Activated CD4-positive, alpha-beta T cell treated with anti-CD3 and anti-CD28 coated beads for 36 hours (primary cell): ENCODE measurements around the gene TRPM7. TPM values are rescaled to one million over a fixed set of nuclear protein-coding genes. Genes with fewer than 3 reads are reported as not detected.
"Not testable (repeated sequence)": the region's sequence is repeated elsewhere in the genome, so short reads cannot be mapped to it uniquely, and the experiment has no call there.

ENCODE experiments used
- ATAC-seq: fragments of 200-7000 bp; cut with Tn5 transposase; one replicate; pipeline ENCODE4 v1.10.0; 2021; ENCODE audit warnings: mild to moderate bottlenecking, moderate library complexity
- CTCF ChIA-PET: fragments of 350-600 bp; sonication (Branson Sonifier 250); formaldehyde crosslinking; loops from one replicate; lab custom pipeline; 2021; ENCODE audit warnings: antibody characterized with exemption; lab: Charles Lee
- POLR2A ChIA-PET: fragments of 350-600 bp; sonication (Branson Sonifier 250); formaldehyde crosslinking; loops from one replicate; lab custom pipeline; 2021; ENCODE audit warnings: antibody characterized with exemption, inconsistent platforms; lab: Charles Lee
- DNase-seq: peaks from one replicate; pipeline ENCODE4 v3.0.0-alpha.2; 2020
- H3K27ac Mint-ChIP-seq: one replicate; pipeline ENCODE4 v1.8.0; 2021; ENCODE audit warnings: mixed read lengths
- H3K27me3 Mint-ChIP-seq: one replicate; pipeline ENCODE4 v1.8.0; 2021; ENCODE audit warnings: mixed read lengths
- H3K36me3 Mint-ChIP-seq: one replicate; pipeline ENCODE4 v1.8.0; 2021; ENCODE audit warnings: low read depth, mixed read lengths
- H3K4me1 Mint-ChIP-seq: one replicate; pipeline ENCODE4 v1.8.0; 2021; ENCODE audit warnings: mixed read lengths
- H3K4me3 Mint-ChIP-seq: one replicate; pipeline ENCODE4 v1.8.0; 2021; ENCODE audit warnings: mild to moderate bottlenecking, moderate library complexity, mixed read lengths
- H3K9me3 Mint-ChIP-seq: one replicate; pipeline ENCODE4 v1.8.0; 2021; ENCODE audit warnings: low read depth, mixed read lengths
- intact Hi-C, 2 experiments: fragments of 100-400 bp; cut with DNase I in 1 of 2; cut with micrococcal nuclease in 1 of 2; formaldehyde crosslinking; loops; one replicate each; pipeline versions ENCODE4 v1.14.2 to v1.15.1; 2022 to 2024; cut with DNase I, micrococcal nuclease
- total RNA-seq, 2 experiments: library from RNA; stranded (reverse); gene quantifications; one replicate each; pipeline ENCODE4 v1.2.3, GENCODE V29; 2021

Gene TRPM7
- total RNA-seq, 2 experiments from 2014 or later = 40.7 to 41.4 TPM

GRCh38 chr15:50622361-50622943 is 64.1 kb downstream of the TRPM7 start:
- peak; percentile 39 for ATAC-seq
- H3K27me3 Mint-ChIP-seq, H3K4me1 Mint-ChIP-seq, intact Hi-C loops, H3K27ac Mint-ChIP-seq, H3K4me3 Mint-ChIP-seq, H3K9me3 Mint-ChIP-seq, DNase-seq: not testable (repeated sequence)
- POLR2A ChIA-PET = interaction anchor here (0.7 kb wide), 1 partner anchor 135 kb away, joined by 4 read pairs; no protein-coding TSS in a partner anchor
- CTCF ChIA-PET = interaction anchor here (0.6 to 2.3 kb wide), 12 partner anchors 10 to 381 kb away, joined by 3 to 7 read pairs (median 3); partner anchors contain the start of gene AP4E1
- peaks cover 40% of the 10 kb centered on the region for H3K36me3 Mint-ChIP-seq

- ATAC-seq, H3K4me1 Mint-ChIP-seq, DNase-seq, intact Hi-C loops, H3K27me3 Mint-ChIP-seq, H3K27ac Mint-ChIP-seq, H3K4me3 Mint-ChIP-seq, H3K9me3 Mint-ChIP-seq, POLR2A ChIA-PET: not testable (repeated sequence)
- peaks cover 34% of the 10 kb centered on the region for H3K36me3 Mint-ChIP-seq
- CTCF ChIA-PET = interaction anchor here (0.7 kb wide), 1 partner anchor 429 kb away, joined by 5 read pairs; no protein-coding TSS in a partner anchor
Measured at GRCh38 chr15:50616960-50617359, 69.6 kb downstream of the TRPM7 start.

GRCh38 chr15:50616554-50616953 is 70.0 kb downstream of the TRPM7 start:
- H3K4me3 Mint-ChIP-seq, H3K4me1 Mint-ChIP-seq, intact Hi-C loops, H3K27me3 Mint-ChIP-seq, H3K27ac Mint-ChIP-seq, DNase-seq, H3K9me3 Mint-ChIP-seq, ATAC-seq, POLR2A ChIA-PET: not testable (repeated sequence)
- peaks cover 35% of the 10 kb centered on the region for H3K36me3 Mint-ChIP-seq
- CTCF ChIA-PET = interaction anchor here (0.7 kb wide), 1 partner anchor 429 kb away, joined by 5 read pairs; no protein-coding TSS in a partner anchor

GRCh38 chr15:50613600-50613999 is 73.0 kb downstream of the TRPM7 start:
- ATAC-seq = no peak
- intact Hi-C loops = no loop called here
- no peak for DNase-seq
- Mint-ChIP-seq H3K27me3 (no peaks in the 10 kb centered on the region), H3K36me3 (peaks cover 40% of the 10 kb centered on the region), H3K4me3 (no peak overlapping the region), H3K9me3 (no peaks in the 10 kb centered on the region), H3K4me1 (no peaks in the 10 kb centered on the region), H3K27ac (no peak overlapping the region)
- ChIA-PET CTCF (no interaction called here), POLR2A (no interaction called here)

- H3K36me3 Mint-ChIP-seq = peaks cover 62% of the 10 kb centered on the region
- ATAC-seq (no peak), DNase-seq (no peak)
- no peaks in the 10 kb centered on the region for H3K27me3 Mint-ChIP-seq
- ChIA-PET POLR2A (interaction anchor here (0.6 kb wide), 1 partner anchor 20 kb away, joined by 3 read pairs; no protein-coding TSS in a partner anchor), CTCF (no interaction called here)
- no peak overlapping the region for H3K27ac Mint-ChIP-seq
- no peaks in the 10 kb centered on the region for H3K9me3 Mint-ChIP-seq
- H3K4me3 Mint-ChIP-seq = no peak overlapping the region
- no peaks in the 10 kb centered on the region for H3K4me1 Mint-ChIP-seq
- intact Hi-C loops = no loop called here
Measured at GRCh38 chr15:50607129-50607528, 79.5 kb downstream of the TRPM7 start.

- no peaks in the 10 kb centered on the region for H3K27me3 Mint-ChIP-seq
- no peak overlapping the region for H3K27ac Mint-ChIP-seq
- no peak for DNase-seq
- peaks cover 50% of the 10 kb centered on the region for H3K36me3 Mint-ChIP-seq
- CTCF ChIA-PET = interaction anchor here (1.5 to 4.7 kb wide), 2 partner anchors 17 to 18 kb away, joined by 4 to 22 read pairs; no protein-coding TSS in a partner anchor
- H3K4me1 Mint-ChIP-seq = no peaks in the 10 kb centered on the region
- H3K4me3 Mint-ChIP-seq = no peak overlapping the region
- no peaks in the 10 kb centered on the region for H3K9me3 Mint-ChIP-seq
- ATAC-seq = no peak
- POLR2A ChIA-PET = no interaction called here
- intact Hi-C loops = no loop called here
Measured at GRCh38 chr15:50605462-50605861, 81.1 kb downstream of the TRPM7 start.

GRCh38 chr15:50602028-50602427 is 84.6 kb downstream of the TRPM7 start:
- CTCF ChIA-PET = interaction anchor here (1.4 to 4.7 kb wide), 2 partner anchors 10 to 14 kb away, joined by 4 to 22 read pairs; no protein-coding TSS in a partner anchor

GRCh38 chr15:50594311-50594710 is 92.3 kb downstream of the TRPM7 start:
- POLR2A ChIA-PET = no interaction called here
- H3K36me3 Mint-ChIP-seq = peaks cover 29% of the 10 kb centered on the region
- intact Hi-C loops = no loop called here
- DNase-seq (no peak), ATAC-seq (no peak)
- CTCF ChIA-PET = no interaction called here
- no peaks in the 10 kb centered on the region for H3K4me1 Mint-ChIP-seq
- no peak overlapping the region for H3K27ac Mint-ChIP-seq
- no peaks in the 10 kb centered on the region for H3K27me3 Mint-ChIP-seq
- no peak overlapping the region for H3K4me3 Mint-ChIP-seq
- no peaks in the 10 kb centered on the region for H3K9me3 Mint-ChIP-seq

More at GRCh38 chr15:50602028-50602427, 84.6 kb downstream of the TRPM7 start:
- H3K9me3 Mint-ChIP-seq, H3K27ac Mint-ChIP-seq, H3K4me3 Mint-ChIP-seq, H3K27me3 Mint-ChIP-seq, intact Hi-C loops, DNase-seq, ATAC-seq, POLR2A ChIA-PET, H3K4me1 Mint-ChIP-seq: not testable (repeated sequence)
- H3K36me3 Mint-ChIP-seq = peaks cover 49% of the 10 kb centered on the region

GRCh38 chr15:50593761-50594160 is 92.8 kb downstream of the TRPM7 start:
- CTCF ChIA-PET = no interaction called here
- H3K4me3 Mint-ChIP-seq = no peak overlapping the region
- DNase-seq (no peak), ATAC-seq (no peak)
- intact Hi-C loops = no loop called here
- peaks cover 28% of the 10 kb centered on the region for H3K36me3 Mint-ChIP-seq
- H3K27ac Mint-ChIP-seq = no peak overlapping the region
- no peaks in the 10 kb centered on the region for H3K27me3 Mint-ChIP-seq
- no peaks in the 10 kb centered on the region for H3K9me3 Mint-ChIP-seq
- H3K4me1 Mint-ChIP-seq = no peaks in the 10 kb centered on the region
- POLR2A ChIA-PET = no interaction called here

GRCh38 chr15:50590288-50590687 is 96.3 kb downstream of the TRPM7 start:
- H3K9me3 Mint-ChIP-seq = no peaks in the 10 kb centered on the region
- H3K36me3 Mint-ChIP-seq = peaks cover 32% of the 10 kb centered on the region
- no peak for ATAC-seq
- no peak for DNase-seq
- H3K4me1 Mint-ChIP-seq = no peaks in the 10 kb centered on the region
- no peak overlapping the region for H3K27ac Mint-ChIP-seq
- H3K4me3 Mint-ChIP-seq = no peak overlapping the region
- ChIA-PET CTCF (interaction anchor here (0.5 to 0.8 kb wide), 3 partner anchors 14 to 299 kb away, joined by 3 read pairs; no protein-coding TSS in a partner anchor), POLR2A (no interaction called here)
- H3K27me3 Mint-ChIP-seq = no peaks in the 10 kb centered on the region
- intact Hi-C loops = no loop called here

GRCh38 chr15:50577492-50577891 is 109.1 kb downstream of the TRPM7 start:
- no peak overlapping the region for H3K27ac Mint-ChIP-seq
- intact Hi-C loops = no loop called here
- no peaks in the 10 kb centered on the region for H3K4me1 Mint-ChIP-seq
- ATAC-seq (no peak), DNase-seq (no peak)
- H3K9me3 Mint-ChIP-seq = no peaks in the 10 kb centered on the region
- H3K4me3 Mint-ChIP-seq = no peak overlapping the region
- ChIA-PET POLR2A (no interaction called here), CTCF (no interaction called here)
- H3K36me3 Mint-ChIP-seq = peaks cover 32% of the 10 kb centered on the region
- H3K27me3 Mint-ChIP-seq = no peaks in the 10 kb centered on the region

- no peak for ATAC-seq
- intact Hi-C loops = no loop called here
- no peak for DNase-seq
- Mint-ChIP-seq H3K4me3 (no peak overlapping the region), H3K27ac (no peak overlapping the region), H3K36me3 (peaks cover 31% of the 10 kb centered on the region), H3K27me3 (no peaks in the 10 kb centered on the region), H3K9me3 (no peaks in the 10 kb centered on the region), H3K4me1 (no peaks in the 10 kb centered on the region)
- POLR2A ChIA-PET = no interaction called here
- CTCF ChIA-PET = interaction anchor here (0.7 kb wide), 1 partner anchor 14 kb away, joined by 3 read pairs; no protein-coding TSS in a partner anchor
Measured at GRCh38 chr15:50576166-50576565, 110.4 kb downstream of the TRPM7 start.
